SJSA1 (cell line): ENCODE data around the gene ITPR1. TPM values are rescaled to one million over a fixed set of nuclear protein-coding genes. Genes with fewer than 3 reads are reported as not detected.

ENCODE experiments used
- DNase-seq, 2 experiments: peaks; one replicate each; pipeline ENCODE4 v3.0.0-alpha.2; 2015 to 2020; ENCODE audit warnings: low spot score in 2 of 2, low read depth in 1 of 2
- H3K27ac ChIP-seq: fragments of 250-450 bp; sonication (Bioruptor Pico); 2 replicates; pipeline ENCODE4 v1.5.1; 2020; ENCODE audit warnings: mild to moderate bottlenecking, moderate library complexity
- H3K27me3 ChIP-seq: fragments of 250-450 bp; sonication (Bioruptor Pico); replicated peaks from 2 replicates; pipeline ENCODE4 v1.5.1; 2020; ENCODE audit warnings: mild to moderate bottlenecking, moderate library complexity
- H3K36me3 ChIP-seq: fragments of 250-450 bp; sonication (Bioruptor Pico); 2 replicates; pipeline ENCODE4 v1.5.1; 2020; ENCODE audit warnings: mild to moderate bottlenecking
- H3K4me1 ChIP-seq: fragments of 250-450 bp; sonication (Bioruptor Pico); replicated peaks from 2 replicates; pipeline ENCODE4 v1.6.1; 2021; ENCODE audit warnings: mild to moderate bottlenecking
- H3K4me3 ChIP-seq: fragments of 250-450 bp; sonication (Bioruptor Pico); 2 replicates; pipeline ENCODE4 v1.5.1; 2020; ENCODE audit warnings: mild to moderate bottlenecking
- H3K9me3 ChIP-seq: fragments of 250-450 bp; sonication (Bioruptor Pico); replicated peaks from 2 replicates; pipeline ENCODE4 v1.5.1; 2020; ENCODE audit warnings: mild to moderate bottlenecking
- total RNA-seq: library from RNA; depleted of rRNA; stranded (reverse); fragments of >200 nt; shearing (Covaris generic); gene quantifications from 2 replicates; pipeline ENCODE4 v1.2.3, GENCODE V29; 2014

ITPR1 gene
- total RNA-seq, 1 experiment from 2014 or later, result 9.7 TPM

GRCh38 chr3:4568841-4569240 lies 75.7 kb downstream of the ITPR1 start:
- no peak for DNase-seq
- Histone ChIP-seq H3K4me1 (no peaks in the 10 kb centered on the region), H3K36me3 (no peaks in the 10 kb centered on the region), H3K4me3 (no peak overlapping the region), H3K27me3 (no peaks in the 10 kb centered on the region), H3K27ac (no peak overlapping the region), H3K9me3 (no peaks in the 10 kb centered on the region)

DNA sequence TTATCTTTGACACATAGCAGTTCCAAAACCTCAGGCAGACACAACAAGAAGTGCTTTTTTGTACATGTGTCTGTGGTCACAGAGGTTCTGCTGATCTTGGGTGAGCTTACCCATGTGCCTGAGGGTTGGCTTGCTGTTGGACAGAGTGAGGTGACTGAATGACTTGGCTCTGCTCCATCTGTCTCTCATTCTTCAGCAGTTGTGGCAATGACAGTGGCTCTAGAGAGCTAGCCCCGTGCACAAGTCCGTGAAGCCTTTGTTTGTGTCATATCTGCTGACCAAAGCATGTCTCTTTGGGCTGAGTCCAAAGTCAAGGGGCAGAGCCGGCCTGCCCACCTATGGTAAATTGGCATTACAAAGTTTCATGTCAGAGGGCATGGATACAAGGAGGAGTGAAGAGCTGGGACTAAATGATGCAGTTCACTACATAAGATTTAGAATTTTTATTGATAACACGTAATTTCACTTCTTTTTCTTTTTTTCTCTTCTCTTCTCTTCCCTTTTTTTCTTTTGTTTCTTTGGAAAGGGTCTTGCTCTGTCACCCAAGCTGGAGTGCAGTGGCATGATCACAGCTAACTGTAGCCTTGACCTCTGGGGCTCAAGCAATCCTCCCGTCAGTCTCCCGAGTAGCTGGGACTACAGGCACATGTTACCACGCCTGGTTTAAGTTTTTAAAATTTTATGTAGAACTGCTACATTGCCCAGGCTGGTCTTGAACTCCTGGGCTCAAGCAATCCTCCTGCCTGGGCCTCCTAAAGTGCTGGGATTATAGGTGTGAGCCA lies 77.9 kb downstream of the ITPR1 start:
- DNase-seq, result no peak
- no peaks in the 10 kb centered on the region for H3K27me3 ChIP-seq
- no peaks in the 10 kb centered on the region for H3K9me3 ChIP-seq
- H3K27ac ChIP-seq, result no peak overlapping the region
- H3K36me3 ChIP-seq, result no peaks in the 10 kb centered on the region
- H3K4me1 ChIP-seq, result no peaks in the 10 kb centered on the region
- no peak overlapping the region for H3K4me3 ChIP-seq

GRCh38 chr3:4571690-4572334 lies 78.7 kb downstream of the ITPR1 start:
- H3K27me3 ChIP-seq, result no peaks in the 10 kb centered on the region
- H3K36me3 ChIP-seq, result no peaks in the 10 kb centered on the region
- no peak for DNase-seq
- no peaks in the 10 kb centered on the region for H3K4me1 ChIP-seq
- H3K9me3 ChIP-seq, result no peaks in the 10 kb centered on the region
- H3K27ac ChIP-seq, result no peak overlapping the region
- H3K4me3 ChIP-seq, result no peak overlapping the region

DNA sequence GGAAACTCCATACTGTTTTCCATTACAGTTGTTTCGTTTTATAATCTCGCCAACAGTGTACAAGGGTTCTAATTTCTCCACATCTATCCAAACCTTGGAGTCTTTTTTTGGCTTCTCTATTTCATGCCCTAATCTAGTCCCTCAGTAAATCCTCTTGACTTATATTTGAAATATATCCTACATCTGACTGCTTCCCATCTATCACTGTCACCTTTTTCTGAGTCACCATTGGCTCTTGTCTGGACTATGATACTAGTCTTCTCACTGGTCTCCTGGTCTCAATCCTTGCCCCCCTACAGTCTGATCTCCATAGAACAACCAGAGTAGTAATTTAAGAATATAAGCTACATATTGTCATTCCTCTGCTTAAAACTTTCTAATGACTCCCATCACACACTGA lies 80.0 kb downstream of the ITPR1 start:
- H3K9me3 ChIP-seq, result no peaks in the 10 kb centered on the region
- no peak overlapping the region for H3K4me3 ChIP-seq
- no peak overlapping the region for H3K27ac ChIP-seq
- no peaks in the 10 kb centered on the region for H3K4me1 ChIP-seq
- H3K27me3 ChIP-seq, result no peaks in the 10 kb centered on the region
- H3K36me3 ChIP-seq, result no peaks in the 10 kb centered on the region
- no peak for DNase-seq

- H3K27ac ChIP-seq, result no peak overlapping the region
- no peaks in the 10 kb centered on the region for H3K4me1 ChIP-seq
- no peak overlapping the region for H3K4me3 ChIP-seq
- no peak for DNase-seq
- H3K9me3 ChIP-seq, result no peaks in the 10 kb centered on the region
- H3K36me3 ChIP-seq, result no peaks in the 10 kb centered on the region
- no peaks in the 10 kb centered on the region for H3K27me3 ChIP-seq
Observed at GRCh38 chr3:4574426-4574965, 81.3 kb downstream of the ITPR1 start.

DNA sequence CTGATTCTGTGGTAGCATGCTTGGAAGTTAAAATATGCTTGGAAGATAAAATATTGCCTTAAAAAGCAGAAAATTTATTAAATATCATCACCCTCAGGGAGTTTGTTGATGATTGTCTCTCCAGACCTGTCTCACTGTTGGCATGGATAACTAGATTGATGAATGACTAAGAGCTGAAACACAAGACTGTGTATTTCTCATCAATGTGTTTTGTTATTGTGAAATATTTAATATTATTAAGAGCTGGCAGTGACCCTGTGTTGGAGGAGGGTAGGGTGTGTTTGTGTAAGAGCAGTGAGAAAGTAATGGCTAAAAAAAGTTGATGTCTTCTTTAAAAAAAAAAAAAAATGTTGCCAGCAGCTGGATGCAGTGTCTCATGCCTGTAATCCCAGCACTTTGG lies 82.2 kb downstream of the ITPR1 start:
- no peaks in the 10 kb centered on the region for H3K4me1 ChIP-seq
- no peaks in the 10 kb centered on the region for H3K9me3 ChIP-seq
- H3K4me3 ChIP-seq, result no peak overlapping the region
- no peak for DNase-seq
- no peak overlapping the region for H3K27ac ChIP-seq
- no peaks in the 10 kb centered on the region for H3K36me3 ChIP-seq
- no peaks in the 10 kb centered on the region for H3K27me3 ChIP-seq

GRCh38 chr3:4577721-4578120 lies 84.6 kb downstream of the ITPR1 start:
- Histone ChIP-seq H3K27ac (no peak overlapping the region), H3K36me3 (no peaks in the 10 kb centered on the region), H3K9me3 (no peaks in the 10 kb centered on the region), H3K4me3 (no peak overlapping the region), H3K4me1 (peaks cover 6% of the 10 kb centered on the region), H3K27me3 (no peaks in the 10 kb centered on the region)
- DNase-seq, result no peak

- H3K9me3 ChIP-seq, result no peaks in the 10 kb centered on the region
- H3K27me3 ChIP-seq, result no peaks in the 10 kb centered on the region
- H3K4me3 ChIP-seq, result no peak overlapping the region
- peaks cover 22% of the 10 kb centered on the region for H3K4me1 ChIP-seq
- DNase-seq, result no peak
- H3K27ac ChIP-seq, result no peak overlapping the region
- H3K36me3 ChIP-seq, result no peaks in the 10 kb centered on the region
Observed at GRCh38 chr3:4580346-4581123, 87.4 kb downstream of the ITPR1 start.

DNA sequence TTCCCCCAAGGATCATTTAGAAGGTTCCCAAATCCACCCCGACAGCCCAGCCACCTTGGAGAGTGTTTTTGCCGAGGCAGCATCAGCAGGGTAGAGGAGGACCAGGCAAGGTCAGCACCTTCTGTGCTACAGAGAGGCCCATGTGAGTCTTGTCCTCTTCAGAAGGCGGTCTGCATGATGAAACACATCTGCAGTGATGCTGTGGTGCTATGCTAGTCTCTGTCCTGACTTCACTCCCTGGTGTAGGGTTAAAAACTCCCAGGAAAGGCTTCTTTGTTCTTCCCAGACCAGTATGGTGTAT lies 87.9 kb downstream of the ITPR1 start:
- peaks cover 22% of the 10 kb centered on the region for H3K4me1 ChIP-seq
- no peaks in the 10 kb centered on the region for H3K27me3 ChIP-seq
- H3K9me3 ChIP-seq, result no peaks in the 10 kb centered on the region
- no peak overlapping the region for H3K4me3 ChIP-seq
- no peak overlapping the region for H3K27ac ChIP-seq
- H3K36me3 ChIP-seq, result no peaks in the 10 kb centered on the region
- DNase-seq, result no peak

DNA sequence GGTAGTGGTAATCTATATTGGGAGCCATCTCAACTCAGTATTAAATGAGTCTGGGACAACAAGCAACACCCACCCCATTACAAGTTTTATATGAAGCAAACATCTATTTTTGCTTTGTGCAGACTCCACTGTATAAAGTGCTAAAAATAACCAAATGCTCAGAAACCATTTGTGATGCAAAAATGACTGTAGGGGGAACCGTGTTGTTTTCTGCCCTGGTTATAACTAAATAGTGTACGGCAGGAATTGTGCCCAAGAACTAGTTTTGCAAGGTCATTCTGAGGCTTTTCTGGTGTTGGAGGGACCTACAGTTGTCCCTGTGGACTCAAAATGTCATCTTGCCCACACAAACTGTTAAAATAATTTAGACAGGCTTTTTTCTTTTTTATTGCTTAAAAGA lies 88.3 kb downstream of the ITPR1 start:
- Histone ChIP-seq H3K27ac (no peak overlapping the region), H3K9me3 (no peaks in the 10 kb centered on the region), H3K4me3 (no peak overlapping the region), H3K36me3 (no peaks in the 10 kb centered on the region), H3K4me1 (peaks cover 22% of the 10 kb centered on the region), H3K27me3 (no peaks in the 10 kb centered on the region)
- no peak for DNase-seq

DNA sequence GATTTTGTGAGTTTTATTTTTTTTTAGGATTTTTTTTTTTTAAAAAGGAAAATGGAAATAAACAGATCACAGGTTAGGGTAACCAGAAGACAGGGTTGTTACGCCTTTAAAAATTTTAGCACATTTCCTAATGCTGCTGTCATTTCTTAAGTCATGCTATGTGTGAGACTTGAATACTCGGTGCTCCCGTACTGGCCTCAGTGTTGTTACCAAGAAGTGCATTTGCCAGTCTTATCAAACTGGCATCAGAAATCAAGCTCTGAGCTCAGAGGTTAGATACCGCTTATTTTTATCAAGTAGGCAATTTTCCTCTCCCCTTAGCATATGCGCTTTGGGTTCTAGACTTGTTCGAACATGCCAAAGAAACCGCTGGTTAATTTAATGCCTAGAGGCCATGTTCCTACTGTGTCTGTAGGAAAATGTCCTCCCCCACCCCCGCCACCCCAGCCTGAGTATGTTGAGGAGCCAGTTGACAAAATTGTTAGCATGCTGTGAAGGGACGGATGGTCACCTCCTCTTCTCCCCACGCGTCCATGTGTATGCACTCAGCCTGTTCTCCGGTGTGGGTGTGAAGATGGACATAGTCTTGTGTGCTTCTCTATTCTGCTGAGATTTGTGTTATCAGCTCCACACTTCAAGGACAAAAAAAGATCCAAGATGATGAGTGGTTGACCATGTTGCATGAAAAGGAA lies 88.9 kb downstream of the ITPR1 start:
- H3K9me3 ChIP-seq, result no peaks in the 10 kb centered on the region
- DNase-seq, result no peak
- peak overlapping the region; percentile 46 for H3K27ac ChIP-seq
- no peaks in the 10 kb centered on the region for H3K27me3 ChIP-seq
- H3K4me3 ChIP-seq, result no peak overlapping the region
- H3K4me1 ChIP-seq, result peaks cover 22% of the 10 kb centered on the region
- H3K36me3 ChIP-seq, result no peaks in the 10 kb centered on the region

GRCh38 chr3:4582624-4583023 lies 89.5 kb downstream of the ITPR1 start:
- peak; percentile 36 to 41 for DNase-seq
- no peaks in the 10 kb centered on the region for H3K9me3 ChIP-seq
- no peak overlapping the region for H3K4me3 ChIP-seq
- peak overlapping the region; percentile 46 for H3K27ac ChIP-seq
- H3K27me3 ChIP-seq, result no peaks in the 10 kb centered on the region
- H3K36me3 ChIP-seq, result no peaks in the 10 kb centered on the region
- H3K4me1 ChIP-seq, result peaks cover 22% of the 10 kb centered on the region

DNA sequence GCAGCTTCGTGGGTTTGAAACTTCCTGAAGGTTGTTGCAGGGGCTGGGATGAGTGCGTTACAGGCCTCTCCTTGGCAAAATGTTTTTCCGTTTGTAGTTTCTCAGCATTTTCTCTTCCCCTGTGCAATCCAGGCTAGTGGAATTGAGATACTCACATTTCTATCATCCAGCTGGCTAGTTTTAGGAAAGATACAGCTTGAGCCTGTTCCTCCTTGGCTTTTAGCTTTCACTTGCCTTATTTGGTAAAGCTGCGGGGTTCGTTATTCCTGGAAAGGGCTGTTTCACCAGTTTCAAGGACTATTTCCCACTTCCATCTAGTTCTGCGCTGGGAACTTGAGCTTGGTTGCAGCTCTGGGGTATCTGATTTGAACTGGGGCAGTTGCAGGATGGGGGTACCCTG lies 90.3 kb downstream of the ITPR1 start:
- H3K27ac ChIP-seq, result peak overlapping the region; percentile 46
- no peaks in the 10 kb centered on the region for H3K27me3 ChIP-seq
- peak in 1 of 2 experiments; percentile 29 for DNase-seq
- no peak overlapping the region for H3K4me3 ChIP-seq
- H3K4me1 ChIP-seq, result peaks cover 22% of the 10 kb centered on the region
- H3K9me3 ChIP-seq, result no peaks in the 10 kb centered on the region
- no peaks in the 10 kb centered on the region for H3K36me3 ChIP-seq
